Measurements from ENCODE around the gene FAM83F.

GRCh38 chr22:40067639-40068038 lies 72.9 kb downstream of the FAM83F start:
- TF ChIP-seq CTCF (IDR thresholded peaks at IDR 0.05) (no peak), POLR2A (IDR thresholded peaks at IDR 0.05) (no peak)
